AG09309 (cell line): Measurements from ENCODE around the gene KLHDC3.

Source experiments
- DNase-seq: peaks from one replicate; pipeline ENCODE4 v3.0.0-alpha.2; 2010; ENCODE audit warnings: low read depth
- H3K4me3 ChIP-seq: 2 replicates; pipeline ENCODE4 v1.5.1; 2011; ENCODE audit warnings: mild to moderate bottlenecking, low read depth, low read length, moderate library complexity; ENCODE audit not compliant: control insufficient read depth
- CTCF ChIP-seq: IDR thresholded peaks from 2 replicates; pipeline ENCODE4 v1.5.1; 2011; ENCODE audit warnings: mild to moderate bottlenecking, low read depth, low read length, inconsistent platforms; ENCODE audit not compliant: insufficient read depth, control insufficient read depth; ENCODE audit errors: missing control alignments

Gene KLHDC3

GRCh38 chr6:42978839-42979522 is 35.1 kb upstream of the KLHDC3 start, which contains the start of gene PEX6:
Gene PEX6, minus strand, starts transcription at chr6:42979181. Its CDS starts 31 bp downstream, at chr6:42979150.
- TF ChIP-seq CTCF, result no peak
- peak within 1 kb of the TSS; percentile 94 for H3K4me3 ChIP-seq
- peak; percentile 17 for DNase-seq

- no peak for DNase-seq
- peak overlapping the region; percentile 94 for H3K4me3 ChIP-seq
- no peak for TF ChIP-seq CTCF
Measured at GRCh38 chr6:42979523-42980177, 34.4 kb upstream of the KLHDC3 start.

GRCh38 chr6:42981836-42982235 is 32.2 kb upstream of the KLHDC3 start:
- no peak for DNase-seq
- TF ChIP-seq CTCF, result no peak
- no peak overlapping the region for H3K4me3 ChIP-seq

- peak; percentile 95 for DNase-seq
- H3K4me3 ChIP-seq, result peak within 1 kb of the TSS; percentile 68
- no peak for TF ChIP-seq CTCF
Measured at GRCh38 chr6:42984001-42984923, 29.8 kb upstream of the KLHDC3 start, which contains the start of gene PPP2R5D. Gene PPP2R5D, plus strand, starts transcription at chr6:42984570. Its CDS starts 108 bp downstream, at chr6:42984678.

GRCh38 chr6:42984924-42985475 is 29.0 kb upstream of the KLHDC3 start:
- peak overlapping the region; percentile 68 for H3K4me3 ChIP-seq
- DNase-seq, result no peak
- no peak for TF ChIP-seq CTCF
